SW 1271 (cell line): ENCODE data around the gene ARL13B.
"Not testable (repeated sequence)": the region's sequence is repeated elsewhere in the genome, so short reads cannot be mapped to it uniquely, and the experiment has no call there.

Experiments used
- DNase-seq, 2 experiments: peaks; one replicate each; lab custom pipeline; 2025; lab: John Stamatoyannopoulos, UW

The ARL13B gene

DNA sequence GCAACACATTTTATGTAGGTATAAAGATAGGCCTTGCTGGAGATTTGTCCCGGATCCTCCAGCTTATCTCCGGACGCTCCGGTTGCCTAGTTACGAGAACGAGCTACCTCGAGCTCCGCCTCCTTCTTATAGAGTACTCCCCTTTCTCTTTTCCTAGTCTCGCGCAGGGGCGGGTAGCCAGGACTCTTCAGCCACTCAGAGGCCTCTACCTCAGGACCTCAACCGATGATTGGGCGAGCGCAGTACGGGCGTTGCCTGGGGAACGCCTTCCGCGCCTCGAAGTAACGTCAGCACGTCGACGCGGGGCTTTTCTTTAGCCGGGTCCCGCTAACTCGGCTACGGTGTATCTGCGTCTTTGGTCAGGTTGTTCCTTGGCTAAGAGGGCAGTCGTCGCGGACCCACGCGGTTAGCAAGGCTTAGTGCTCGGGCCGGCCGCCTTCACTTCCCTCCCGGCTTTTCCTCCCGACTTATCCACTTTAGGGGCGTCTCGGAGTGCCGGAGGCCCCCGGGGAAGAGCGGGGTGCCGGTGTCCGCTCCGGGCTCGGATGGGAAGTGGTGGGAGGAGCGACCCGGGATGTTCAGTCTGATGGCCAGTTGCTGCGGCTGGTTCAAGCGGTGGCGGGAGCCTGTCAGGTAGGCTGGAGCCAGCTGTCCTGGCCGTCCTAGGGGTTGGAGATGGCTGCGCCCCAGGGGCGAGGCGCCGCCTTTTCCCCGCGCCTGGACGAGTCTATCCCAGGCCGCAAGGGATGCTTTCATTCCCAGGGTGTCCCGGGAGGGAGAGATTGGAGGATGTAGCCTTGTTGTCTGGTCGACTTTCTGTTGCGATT is at the start of gene ARL13B:
Gene ARL13B, plus strand, starts transcription at position 306 of the 827 bp plus-strand sequence. Its CDS starts 269 bp downstream, at position 575.
- DNase-seq, result peak; percentile 97 to 99

DNA sequence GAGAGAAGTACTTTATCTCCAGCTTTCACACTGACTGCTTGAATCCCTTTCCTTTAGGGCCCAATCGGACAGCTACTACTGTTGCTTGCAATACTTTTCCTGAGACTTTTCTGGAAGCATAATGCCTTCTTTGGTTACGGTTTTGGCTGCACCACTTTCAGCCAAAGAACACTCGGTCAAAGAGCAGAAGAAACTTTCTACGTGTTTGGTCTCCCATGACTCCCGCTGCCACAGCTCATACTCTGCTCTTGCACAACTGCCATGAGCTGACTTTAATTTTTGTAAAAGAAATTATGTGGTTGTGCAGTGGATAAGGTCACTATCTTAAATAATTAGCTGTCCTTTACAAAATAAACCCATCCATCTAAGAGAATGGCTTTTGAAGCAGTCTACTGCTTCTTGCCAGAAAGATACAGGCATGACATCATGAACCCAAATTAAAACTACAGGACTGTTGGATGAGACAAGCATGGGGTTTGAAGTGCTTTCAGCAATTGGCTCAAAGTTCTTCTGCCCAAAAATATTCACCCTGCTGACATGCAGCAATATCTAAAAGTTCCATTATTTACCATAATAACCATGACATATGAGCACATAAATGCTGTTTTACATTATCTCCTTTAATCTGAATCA is 48.2 kb upstream of the ARL13B start:
- no peak for DNase-seq

DNA sequence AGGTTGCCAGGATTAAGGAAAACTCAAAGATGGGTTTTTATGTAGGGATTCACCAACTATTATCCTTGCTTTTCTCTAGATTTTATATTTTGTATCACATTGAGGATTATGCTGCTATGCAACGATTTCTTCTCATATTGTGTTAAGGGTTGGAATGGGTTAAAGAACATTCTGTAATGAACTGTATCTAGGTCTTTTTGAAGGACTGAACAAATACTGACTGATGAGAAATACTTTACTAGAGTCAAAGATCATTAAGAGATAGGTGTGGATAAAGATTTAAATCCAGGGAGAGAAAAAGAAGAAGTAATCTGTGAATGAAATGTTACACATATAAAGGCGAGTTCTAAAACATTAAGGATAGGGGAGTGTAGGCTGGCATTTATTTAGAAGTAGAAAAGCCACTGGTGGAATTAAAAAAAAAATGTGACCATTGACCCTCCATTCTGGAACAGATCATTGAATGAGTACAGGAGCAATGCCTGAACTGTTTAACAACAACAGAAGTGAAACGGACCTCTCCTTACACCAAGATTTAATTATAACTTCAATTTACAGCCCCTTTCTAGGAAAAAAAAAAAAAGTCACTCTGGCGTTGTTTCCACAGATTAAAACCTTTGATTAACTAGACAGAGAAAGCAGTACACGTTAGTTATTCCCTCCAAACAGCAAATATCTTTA is 45.4 kb upstream of the ARL13B start:
- DNase-seq, result no peak

DNA sequence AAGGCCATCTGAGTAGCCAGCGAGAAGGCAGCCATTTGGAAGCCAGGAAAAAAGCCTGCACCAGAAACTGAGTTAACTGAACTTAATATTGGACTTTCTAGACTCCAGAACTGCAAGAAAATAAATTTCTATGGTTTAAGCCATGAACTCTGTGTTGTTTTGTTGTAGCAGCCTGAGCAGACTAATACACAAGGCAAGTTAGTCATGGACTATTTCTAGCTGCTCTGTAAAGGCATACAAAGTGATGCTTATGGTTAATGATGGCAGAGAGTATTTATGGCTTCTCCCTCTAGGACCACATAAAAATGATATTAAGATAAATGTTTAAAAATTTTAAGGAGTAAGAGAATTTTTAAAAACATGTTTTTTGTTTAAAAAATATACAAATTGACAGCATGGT is 43.4 kb upstream of the ARL13B start:
- no peak for DNase-seq

DNA sequence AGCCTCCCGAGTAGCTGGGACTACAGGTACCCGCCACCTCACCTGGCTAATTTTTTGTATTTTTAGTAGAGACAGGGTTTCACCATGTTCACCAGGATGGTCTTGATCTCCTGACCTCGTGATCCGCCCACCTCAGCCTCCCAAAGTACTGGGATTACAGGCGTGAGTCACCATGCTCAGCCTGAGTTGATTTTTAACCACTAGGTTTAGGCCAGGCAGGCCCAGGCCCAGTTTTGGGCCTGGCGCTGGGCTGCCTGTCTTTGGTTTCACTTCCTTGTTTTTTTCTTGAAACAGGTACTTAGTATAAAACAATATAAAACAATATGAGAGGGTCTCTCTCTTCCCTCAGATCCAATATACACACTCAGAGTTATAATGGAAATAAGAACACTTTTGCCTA is 42.5 kb upstream of the ARL13B start:
- DNase-seq, result not testable (repeated sequence)

DNA sequence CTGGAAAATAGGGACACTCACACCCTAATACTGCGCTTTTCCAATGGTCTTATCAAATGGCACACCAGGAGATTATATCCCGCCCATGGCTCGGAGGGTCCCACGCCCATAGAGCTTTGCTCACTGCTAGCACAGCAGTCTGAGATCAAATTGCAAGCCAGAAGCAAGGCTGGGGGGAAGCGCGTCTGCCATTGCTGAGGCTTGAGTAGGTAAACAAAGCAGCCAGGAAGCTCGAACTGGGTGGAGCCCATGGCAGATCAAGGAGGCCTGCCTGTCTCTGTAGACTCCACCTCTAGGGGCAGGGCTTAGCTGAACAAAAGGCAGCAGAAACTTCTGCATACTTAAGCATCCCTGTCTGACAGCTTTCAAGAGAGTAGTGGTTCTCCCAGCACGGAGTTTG is 30.0 kb upstream of the ARL13B start:
- DNase-seq, result not testable (repeated sequence)

DNA sequence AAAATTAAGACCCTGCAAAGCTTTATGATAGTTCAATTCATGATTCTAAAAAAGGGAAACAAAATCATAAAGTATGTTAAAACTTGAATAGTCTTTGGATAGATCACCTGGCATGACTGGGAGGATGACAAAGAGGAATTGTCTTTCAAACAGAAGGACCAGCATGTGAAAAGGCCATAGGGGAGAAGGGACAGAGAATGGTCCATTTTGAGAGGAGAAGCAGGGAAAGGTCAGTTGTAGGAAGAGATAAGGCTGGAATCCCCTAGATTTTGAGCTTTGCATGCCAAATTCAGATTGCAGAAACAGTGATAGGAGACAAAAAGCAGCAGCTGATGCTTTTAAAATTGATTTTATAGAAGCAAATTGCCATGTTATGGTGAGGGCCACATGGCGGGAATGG is 18.9 kb upstream of the ARL13B start:
- no peak for DNase-seq

DNA sequence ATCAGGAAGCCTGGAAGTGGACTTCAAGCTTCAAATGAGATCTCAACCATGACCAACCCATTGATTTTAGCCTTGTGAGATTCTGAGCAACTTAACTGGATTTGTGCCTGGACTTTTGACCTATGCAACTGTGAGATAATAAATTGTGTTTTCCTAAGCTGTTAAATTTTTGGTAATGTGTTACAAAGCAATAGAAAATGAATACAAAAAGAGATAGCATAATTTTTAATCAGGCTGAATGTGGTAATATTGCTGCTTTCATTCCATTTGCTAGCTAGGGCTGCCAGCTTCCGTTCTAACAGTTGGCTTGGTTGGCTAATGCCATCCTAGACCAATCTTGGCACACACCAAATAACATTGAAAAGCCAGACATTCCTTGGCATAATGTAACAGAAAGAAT is 18.5 kb upstream of the ARL13B start:
- DNase-seq, result no peak

DNA sequence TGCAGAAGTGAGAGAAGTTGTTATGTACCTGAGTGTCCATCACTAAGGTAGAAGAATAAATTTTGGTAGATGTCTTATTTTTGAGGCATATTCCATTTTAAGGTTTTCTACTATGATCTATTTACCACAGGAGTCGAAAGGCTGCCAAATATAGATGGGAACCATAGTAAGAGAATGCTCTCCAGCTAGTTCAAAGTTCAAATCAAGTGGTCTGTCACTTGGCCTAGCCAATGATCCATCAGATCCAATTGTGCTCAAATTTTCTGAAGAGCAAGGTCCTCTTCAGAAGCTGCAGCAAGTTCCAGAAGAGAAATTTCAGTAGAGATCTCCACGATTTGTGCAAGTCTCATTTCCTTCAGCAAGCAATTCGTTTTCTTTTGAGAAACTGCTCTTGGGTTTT is 17.2 kb upstream of the ARL13B start:
- DNase-seq, result no peak

DNA sequence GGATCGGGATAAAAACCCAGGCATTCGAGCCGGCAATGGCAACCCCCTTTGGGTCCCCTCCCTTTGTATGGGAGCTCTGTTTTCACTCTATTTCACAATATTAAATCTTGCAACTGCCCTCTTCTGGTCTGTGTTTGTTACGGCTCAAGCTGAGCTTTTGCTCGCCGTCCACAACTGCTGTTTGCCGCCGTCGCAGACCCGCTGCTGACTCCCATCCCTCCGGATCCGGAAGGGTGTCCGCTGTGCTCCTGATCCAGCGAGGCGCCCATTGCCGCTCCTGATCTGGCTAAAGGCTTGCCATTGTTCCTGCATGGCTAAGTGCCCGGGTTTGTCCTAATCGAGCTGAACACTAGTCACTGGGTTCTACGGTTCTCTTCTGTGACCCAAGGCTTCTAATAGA is 14.8 kb upstream of the ARL13B start:
- not testable (repeated sequence) for DNase-seq

DNA sequence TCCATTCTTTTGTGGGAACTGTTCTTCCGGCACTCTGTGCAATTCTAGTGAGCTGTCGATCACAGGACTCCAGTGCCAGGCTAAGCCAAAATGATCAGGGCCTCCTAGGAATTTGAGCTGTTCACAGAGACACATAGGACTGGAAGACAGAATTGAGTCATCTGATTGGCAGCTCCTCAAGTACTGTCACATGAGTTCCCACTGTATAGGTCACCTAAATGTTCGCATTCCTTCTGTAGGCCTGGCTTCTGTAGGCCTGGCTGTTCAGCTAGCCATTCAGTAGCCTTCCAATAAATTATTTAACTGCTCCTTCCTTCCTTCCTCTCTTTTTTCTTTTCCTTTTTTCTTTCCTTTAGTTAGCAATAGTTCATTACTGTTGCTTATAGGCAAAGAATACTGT is 10.5 kb upstream of the ARL13B start:
- no peak for DNase-seq

DNA sequence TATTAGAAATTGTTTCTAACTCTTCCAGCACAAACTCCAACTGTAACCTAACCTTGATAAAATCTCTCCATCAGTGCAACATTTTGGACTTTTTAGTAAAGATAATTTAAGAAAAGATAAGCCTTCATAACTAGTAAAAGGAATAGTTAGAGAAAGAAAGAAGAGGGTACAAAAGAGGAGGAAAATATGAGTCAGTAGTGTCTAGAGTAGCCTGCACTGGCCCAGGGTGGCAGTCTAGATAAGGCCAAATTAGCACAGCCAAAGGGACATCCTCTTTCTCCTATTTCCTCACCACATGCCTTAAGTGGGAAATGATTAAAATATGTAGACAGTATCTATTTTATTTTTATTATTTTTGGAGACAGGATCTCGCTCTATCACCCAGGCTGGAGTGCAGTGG is 10.0 kb upstream of the ARL13B start:
- DNase-seq, result no peak

DNA sequence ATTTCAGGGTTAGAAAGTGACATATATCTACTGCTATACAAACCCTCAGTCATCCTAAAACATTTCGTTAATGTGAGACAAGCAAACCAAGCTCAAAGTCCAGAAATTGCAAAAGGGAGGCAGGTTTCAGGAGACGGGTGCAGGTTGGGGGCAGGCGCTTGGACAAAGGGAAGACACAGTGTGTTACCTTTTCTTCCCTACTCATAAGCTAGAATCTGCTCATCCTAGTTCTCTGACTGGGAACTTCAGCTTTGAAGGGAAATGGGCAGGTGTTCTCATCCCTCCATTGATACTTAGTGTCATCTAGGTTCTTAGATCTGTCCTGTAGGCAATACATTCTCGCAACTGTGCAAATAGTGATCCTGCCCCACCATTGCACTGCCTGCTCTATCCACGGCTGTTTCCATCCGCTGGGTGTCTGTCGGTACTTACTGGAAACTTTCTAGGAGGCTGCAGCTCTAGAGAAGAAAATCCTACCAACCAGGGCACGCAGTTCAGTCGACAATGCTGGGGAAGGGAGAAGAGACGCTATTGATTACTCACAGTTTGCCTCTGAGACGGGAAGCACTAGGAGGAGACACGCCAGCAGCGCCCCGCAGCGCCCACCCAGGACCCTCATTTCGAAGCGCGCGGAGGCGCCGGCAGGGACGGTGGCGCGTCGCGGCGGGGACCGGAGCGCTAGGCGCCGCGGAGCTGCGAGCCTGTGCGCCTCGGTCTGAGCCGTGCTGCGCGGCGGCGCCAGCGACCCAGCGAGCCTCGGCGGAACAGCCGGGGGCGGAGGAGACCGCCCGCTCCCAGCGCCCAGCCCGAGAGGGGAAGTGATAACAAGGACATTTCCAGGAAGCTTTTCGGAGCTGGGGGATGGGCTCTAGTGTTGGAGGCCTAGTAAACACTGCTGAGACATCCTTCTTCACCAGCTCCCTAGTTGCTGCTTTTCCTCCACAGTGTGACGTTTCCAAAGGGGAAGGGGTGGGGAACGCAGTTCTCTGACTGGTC is 6.5 kb upstream of the ARL13B start, which contains the start of gene PROS1:
Gene PROS1, minus strand, starts transcription at position 766 of the 996 bp plus-strand sequence. Its CDS starts 147 bp downstream, at position 619.
- DNase-seq, result peak; percentile 38 to 73

DNA sequence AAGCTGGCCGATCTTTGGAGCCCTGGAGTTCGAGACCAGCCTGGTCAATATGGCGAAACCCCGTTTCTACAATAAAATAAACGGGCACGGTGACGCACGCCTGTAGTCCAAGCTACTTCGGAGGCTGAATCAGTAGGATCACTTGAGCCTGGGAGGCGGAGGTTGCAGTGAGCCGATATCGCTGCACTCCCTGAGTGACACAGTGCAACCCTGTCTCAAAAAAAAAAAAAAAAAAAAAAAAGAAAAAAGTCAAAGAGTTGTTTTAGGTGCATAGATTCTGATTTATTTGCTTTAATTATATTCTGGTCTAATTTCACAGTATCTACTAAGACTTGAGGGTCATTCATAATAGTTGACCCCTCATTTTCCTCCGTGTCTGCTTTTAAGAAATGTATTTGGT is 1.7 kb downstream of the ARL13B start:
- DNase-seq, result no peak

DNA sequence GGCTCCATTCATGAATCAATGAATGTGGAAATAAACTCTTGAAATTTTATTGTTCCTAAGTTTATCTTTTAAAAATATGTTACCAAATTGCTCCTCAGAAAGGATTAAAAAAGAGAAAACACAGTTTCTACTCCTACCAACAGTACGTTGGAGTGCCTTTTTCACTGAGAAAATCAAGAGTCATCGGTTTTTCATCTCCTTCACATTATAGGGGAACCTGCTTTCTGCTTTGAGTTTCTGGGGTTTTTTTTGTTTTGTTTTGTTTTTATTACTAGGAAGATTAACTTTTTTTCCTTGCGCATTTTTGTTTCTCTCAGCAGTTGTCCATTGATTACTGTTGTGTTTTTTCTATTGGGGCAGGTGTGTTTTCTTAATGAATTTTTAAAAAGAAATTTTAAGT is 3.5 kb downstream of the ARL13B start:
- no peak for DNase-seq

DNA sequence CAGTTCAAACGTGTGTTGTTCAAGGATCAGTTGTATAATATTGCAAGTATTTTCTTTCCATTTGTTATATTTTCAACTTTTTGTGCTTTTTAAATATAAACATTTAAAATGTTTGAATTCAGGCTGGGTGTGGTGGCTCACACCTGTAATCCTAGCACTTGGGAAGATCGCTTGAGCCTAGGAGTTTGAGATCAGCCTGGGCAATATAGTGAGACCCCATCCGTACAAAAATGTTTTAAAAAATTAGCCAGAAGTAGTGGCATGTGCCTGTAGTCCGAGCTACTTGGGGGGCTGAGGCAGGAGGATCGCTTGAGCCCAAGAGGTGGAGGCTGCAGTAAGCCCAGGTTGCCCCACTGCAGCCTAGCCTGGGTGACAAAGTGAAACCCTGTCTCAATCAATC is 4.7 kb downstream of the ARL13B start:
- DNase-seq, result no peak

DNA sequence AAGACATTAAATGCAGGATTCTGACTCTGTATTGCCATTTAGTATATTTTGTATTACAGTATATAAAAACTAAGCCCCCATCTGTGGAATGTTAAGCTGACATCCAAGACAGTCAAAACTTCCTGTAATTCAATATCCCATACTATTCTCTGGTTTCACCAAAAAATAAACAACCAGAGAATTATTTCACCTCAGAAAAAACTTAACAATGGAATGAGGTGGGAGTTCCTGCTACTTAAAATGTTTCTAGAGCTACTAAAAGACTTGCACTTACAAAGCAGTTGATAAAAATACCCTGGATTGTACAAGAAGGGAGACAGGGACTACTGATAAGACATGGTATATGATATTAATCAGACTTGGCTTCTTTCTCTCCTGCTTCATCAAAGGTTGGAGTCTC is 8.3 kb downstream of the ARL13B start:
- DNase-seq, result no peak

DNA sequence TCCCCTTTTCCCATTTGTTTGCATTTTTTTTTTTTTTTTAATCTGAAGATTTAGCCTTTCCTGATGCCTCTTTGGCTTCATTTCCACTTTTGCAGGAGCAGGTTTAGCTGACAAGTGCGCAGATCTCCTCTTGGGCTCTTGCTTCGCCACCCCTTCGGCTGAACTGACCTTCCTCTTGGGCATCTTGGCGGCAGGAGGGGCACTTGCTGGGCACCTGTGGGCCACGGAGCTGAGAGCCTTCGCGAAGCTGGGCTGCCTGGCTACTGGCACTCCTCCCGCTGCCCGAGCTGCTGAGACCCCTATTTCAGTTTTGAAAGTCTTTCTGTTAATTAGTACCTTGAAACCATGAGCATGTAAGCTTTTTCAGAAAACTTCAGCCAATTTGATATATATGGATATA is 8.8 kb downstream of the ARL13B start:
- DNase-seq, result no peak

DNA sequence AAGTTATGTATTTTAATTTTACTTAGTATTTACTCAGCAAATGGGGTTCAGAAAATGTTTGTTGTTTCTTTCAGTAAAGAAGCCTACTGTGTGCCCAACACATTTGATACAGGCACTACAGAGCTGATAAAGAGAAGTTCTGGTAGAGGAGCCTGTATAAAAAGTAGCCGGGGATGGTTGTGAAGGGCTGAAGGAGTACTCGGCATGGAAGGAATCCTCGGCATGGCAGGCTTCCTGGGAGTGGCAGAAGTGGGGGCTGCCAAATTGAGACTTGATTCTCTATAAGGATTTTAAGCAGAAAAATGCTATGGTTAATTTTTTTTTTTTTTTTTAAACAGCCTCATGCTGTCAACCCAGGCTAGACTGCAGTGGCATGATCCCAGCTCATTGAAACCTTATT is 9.3 kb downstream of the ARL13B start:
- DNase-seq, result no peak

DNA sequence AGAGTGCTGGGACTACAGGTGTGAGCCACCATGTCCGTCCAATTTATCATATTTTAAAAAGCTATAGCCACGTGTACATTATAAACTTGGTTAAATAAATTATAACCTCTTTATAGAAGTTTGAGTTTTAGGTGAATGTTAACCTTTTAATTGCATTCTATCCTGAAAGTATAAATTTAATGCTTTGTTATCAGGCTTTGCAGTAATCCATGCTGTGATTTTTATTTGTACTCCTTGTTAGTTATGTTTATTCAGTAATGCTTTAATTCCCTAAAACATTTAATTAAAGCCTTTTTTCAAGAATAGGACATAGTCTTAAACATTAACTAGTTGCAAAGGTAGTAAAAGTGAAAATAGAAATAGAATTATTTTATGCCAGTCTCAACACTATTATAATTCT is 11.7 kb downstream of the ARL13B start:
- no peak for DNase-seq

DNA sequence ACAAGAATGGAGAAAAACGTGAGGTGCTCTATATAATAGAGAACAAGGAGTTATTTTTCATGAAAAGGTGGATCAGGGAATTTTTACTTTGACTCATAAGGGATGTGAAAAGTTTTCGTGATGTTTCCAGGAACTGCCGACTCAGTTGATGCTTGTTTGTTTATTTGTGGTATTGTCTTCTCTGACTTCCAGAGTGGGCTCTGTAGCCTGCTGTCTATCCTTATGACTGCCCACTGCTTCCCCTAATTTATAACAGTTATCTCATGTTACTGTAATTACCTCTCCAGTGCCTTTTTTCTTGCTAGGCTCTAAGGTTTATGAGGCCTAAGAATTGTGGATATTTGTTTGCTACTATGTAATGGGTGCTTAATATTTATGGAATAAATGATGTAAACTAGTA is 12.3 kb downstream of the ARL13B start:
- DNase-seq, result no peak

DNA sequence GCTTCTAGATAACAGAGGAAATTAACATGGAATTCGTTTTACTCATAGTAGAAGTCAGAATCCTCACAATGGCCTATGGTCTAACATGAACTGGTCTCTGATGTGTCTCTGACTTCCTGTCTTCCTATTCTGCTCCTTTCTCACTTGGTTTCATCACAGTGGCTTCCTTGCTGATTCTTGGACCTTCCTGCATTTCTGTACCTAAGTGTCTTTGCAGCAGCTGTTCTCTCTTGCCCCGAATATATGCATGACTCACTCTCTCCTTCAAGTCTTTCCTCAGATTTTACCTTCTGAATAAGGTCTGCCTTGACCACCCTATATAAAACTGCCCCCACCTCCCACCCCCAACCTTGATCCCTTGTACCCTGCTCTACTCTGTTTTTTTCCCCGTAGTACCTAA is 14.1 kb downstream of the ARL13B start:
- no peak for DNase-seq
